Left forelimb (tissue), 1 donor: ENCODE measurements around the gene PRDM11.

Experiments used
- DNase-seq: peaks from one replicate; pipeline ENCODE4 v3.0.0-alpha.2; 2018; ENCODE audit warnings: low spot score

PRDM11 gene

DNA sequence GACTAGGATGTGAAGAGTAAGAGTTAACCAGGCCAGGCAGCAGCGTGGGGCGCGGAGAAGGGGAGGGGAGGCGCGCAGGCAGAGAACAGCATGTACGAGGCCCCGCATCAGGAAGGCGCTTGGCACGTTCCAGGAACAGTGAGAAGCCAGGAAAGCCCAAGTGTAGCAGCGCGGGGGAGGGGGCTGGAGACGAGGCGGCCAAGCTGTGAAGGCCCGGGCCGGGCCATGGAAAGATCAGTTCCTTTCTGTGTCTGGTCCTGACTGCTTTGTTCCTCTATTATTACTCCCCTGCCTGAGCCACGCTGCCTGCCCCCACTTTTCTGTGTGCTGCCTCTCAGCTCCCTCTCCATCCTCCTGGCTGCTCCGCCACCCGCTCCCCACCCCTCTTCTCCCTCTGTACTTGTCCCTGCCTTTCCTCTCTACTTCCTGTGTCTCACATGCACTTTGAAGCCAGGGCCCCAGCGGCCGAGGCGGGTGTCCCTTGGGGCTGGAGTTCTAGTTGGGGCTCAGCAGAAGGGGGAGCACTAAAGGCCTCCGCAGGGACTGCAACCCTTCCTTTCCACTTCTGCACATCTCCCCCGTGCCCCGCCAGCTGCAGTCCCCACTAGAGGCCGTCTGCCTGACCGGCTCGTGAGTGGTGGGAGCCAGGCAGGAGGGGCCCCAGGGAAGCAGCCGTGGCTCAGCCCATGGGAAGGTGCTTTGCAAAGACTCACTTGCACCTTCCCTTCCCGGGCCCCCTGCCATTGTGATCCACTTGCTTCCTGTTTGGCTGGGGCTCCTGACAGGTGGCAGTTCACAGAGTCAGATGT is 63.7 kb downstream of the PRDM11 start:
- peak; percentile 96 for DNase-seq

GRCh38 chr11:45210846-45211245 is 64.4 kb downstream of the PRDM11 start:
- DNase-seq: no peak

- DNase-seq: no peak
These were observed 65.3 kb downstream of the PRDM11 start for GRCh38 chr11:45211732-45212131.

GRCh38 chr11:45212566-45213315 is 66.3 kb downstream of the PRDM11 start:
- no peak for DNase-seq

GRCh38 chr11:45213316-45213665 is 66.9 kb downstream of the PRDM11 start:
- DNase-seq: no peak

DNA sequence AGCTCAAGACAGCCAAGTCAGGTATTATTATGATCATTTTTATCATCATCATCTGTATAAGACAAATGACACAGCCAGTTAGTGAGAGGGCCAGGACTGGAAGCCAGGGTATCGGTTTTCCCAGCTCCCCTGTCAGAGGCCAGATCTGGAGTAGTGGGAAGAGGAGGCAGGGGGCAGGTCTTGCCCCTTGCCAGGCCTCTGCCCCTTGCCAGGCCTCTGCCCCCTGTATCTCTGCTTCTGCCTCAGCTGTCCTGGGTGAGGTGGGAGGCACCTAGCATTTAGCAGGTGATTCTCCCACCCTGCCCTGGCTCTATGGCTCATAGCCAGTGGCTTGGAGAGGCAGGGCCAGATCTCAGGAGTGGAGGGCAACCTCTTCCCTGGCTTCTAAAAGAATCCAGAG is 67.3 kb downstream of the PRDM11 start:
- no peak for DNase-seq

- DNase-seq: no peak
These were observed 68.8 kb downstream of the PRDM11 start for GRCh38 chr11:45215098-45215865.

DNA sequence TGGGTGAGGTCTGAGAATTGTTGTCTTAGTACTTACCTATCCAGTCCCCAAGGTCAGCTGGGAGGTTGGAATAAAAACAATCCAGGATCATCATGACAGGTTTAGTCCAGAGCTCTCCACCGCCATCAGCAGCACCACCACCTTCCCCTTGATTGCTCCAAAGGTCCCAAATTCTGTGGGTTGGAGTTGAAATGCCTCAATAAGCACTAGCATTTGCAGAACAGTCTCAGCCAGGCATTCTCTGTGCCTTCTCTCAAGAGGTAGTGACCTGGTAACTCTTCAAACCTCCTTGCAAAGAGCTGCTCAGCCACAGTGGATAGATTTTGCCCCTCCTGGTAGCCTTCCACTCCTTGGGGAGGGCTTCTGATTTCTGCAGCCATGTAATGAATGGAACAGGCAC is 69.6 kb downstream of the PRDM11 start:
- DNase-seq: no peak

- no peak for DNase-seq
These were observed 70.5 kb downstream of the PRDM11 start for GRCh38 chr11:45216901-45217300.

GRCh38 chr11:45217991-45218390 is 71.6 kb downstream of the PRDM11 start:
- DNase-seq: no peak

DNA sequence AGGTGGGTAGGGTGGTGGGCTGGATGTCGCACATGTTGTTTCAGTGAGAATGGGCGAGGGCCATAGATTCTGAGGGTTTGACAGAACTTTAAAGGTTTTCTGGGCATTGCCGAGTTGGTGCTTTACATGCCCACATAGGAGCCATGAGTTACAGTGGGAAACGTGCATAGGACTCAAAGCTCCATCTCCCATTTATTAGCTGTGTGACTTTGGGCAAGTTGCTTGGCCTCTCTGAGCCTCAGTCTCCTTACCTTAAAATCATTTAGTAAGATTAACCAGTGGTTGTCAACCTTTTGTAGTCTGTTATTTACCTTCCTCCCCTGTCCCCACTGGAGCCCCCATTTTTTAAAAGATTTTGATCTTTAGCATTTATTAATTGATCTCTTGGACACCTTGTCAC is 72.3 kb downstream of the PRDM11 start:
- DNase-seq: no peak

- no peak for DNase-seq
These were observed 73.0 kb downstream of the PRDM11 start for GRCh38 chr11:45219411-45219810.

DNA sequence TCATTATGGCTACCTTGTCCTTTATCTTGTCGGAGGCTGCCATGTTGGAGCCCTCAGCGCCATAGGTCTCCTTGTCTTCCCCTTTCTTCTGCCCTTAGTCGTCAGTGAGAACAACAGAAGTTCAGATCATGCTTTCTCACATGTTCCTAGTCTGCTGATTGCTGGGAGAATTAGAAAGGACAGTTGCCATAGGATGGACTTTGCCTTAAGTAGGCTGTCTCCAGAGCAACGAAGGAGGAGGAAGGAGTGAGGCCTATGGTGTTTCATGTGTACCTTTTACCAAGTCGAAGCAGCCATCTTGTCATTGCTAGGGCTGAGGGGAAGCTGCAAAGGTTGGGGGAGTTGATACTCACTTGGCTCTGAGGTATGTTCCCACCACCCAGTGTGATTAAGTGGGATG is 77.1 kb downstream of the PRDM11 start:
- DNase-seq: no peak

GRCh38 chr11:45224766-45225165 is 78.3 kb downstream of the PRDM11 start:
- DNase-seq: no peak

DNA sequence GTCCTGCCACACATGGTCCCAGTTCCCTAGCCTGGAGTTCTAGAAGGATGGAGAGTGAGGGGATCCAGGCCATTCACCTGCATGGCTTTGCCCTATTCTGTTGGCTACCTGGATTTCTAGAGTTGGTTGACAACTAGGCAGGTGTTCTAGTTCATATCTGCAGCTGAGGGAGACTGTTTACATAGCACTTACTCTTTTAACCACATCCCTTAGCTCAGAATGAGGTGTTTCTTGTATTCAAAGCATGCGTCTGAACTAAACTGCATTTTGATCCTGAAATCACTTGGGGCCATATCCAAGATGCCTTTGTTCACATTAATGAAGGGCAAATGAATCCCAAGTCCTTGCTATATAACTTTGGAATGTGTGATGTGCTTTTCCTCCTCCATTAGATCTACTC is 78.8 kb downstream of the PRDM11 start:
- DNase-seq: no peak

DNA sequence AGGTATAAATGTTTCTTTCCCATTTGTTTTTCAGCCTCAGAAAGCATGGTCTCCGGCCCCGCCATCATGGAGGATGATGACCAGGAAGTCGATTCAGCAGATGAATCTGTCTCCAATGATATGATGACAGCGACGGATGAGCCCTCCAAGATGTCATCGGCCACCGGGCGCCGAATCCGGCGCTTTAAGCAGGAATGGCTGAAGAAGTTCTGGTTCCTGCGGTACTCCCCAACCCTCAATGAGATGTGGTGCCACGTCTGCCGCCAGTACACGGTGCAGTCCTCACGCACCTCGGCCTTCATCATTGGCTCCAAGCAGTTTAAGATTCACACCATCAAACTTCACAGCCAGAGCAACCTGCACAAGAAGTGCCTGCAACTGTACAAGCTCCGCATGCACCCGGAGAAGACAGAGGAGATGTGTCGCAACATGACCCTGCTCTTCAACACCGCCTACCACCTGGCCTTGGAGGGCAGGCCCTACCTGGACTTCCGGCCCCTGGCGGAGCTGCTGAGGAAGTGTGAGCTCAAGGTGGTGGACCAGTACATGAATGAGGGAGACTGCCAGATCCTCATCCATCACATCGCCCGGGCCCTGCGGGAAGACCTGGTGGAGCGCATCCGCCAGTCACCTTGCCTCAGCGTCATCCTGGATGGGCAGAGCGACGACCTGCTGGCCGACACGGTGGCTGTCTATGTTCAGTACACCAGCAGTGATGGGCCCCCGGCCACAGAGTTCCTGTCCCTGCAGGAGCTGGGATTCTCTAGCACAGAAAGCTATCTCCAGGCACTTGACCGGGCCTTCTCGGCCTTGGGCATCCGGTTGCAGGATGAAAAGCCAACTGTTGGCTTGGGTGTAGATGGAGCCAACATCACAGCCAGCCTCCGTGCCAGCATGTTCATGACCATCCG is 79.8 kb downstream of the PRDM11 start:
- no peak for DNase-seq

DNA sequence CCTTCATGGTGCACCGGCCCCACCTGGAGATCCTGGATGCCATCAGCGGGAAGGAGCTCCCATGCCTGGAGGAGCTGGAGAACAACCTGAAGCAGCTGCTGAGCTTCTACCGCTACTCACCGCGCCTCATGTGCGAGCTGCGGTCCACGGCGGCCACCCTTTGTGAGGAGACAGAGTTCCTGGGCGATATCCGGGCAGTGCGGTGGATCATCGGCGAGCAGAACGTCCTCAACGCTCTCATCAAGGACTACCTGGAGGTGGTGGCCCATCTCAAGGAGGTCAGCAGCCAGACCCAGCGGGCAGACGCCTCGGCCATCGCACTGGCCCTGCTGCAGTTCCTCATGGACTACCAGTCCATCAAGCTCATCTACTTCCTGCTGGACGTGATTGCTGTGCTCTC is 80.5 kb downstream of the PRDM11 start:
- DNase-seq: no peak

- DNase-seq: no peak
These were observed 81.4 kb downstream of the PRDM11 start for GRCh38 chr11:45227836-45228235.

GRCh38 chr11:45229401-45230020 is 83.1 kb downstream of the PRDM11 start:
- no peak for DNase-seq

- DNase-seq: no peak
These were observed 86.1 kb downstream of the PRDM11 start for GRCh38 chr11:45232341-45233080.
